HCT116 (cell line): Measurements from ENCODE around the gene SLC25A42.

Experiments
- EGR1 ChIP-seq: IDR thresholded peaks from 2 replicates; pipeline ENCODE4 v1.6.1; 2012; ENCODE audit warnings: low read depth
- POLR2A ChIP-seq: IDR thresholded peaks from 2 replicates; pipeline ENCODE4 v1.7.0; 2011; ENCODE audit warnings: borderline replicate concordance; ENCODE audit not compliant: insufficient read depth, insufficient read length; ENCODE audit errors: extremely low read depth
- POLR2AphosphoS5 ChIP-seq: IDR thresholded peaks from 2 replicates; pipeline ENCODE4 v1.6.1; 2011; ENCODE audit warnings: mild to moderate bottlenecking, low read depth, low read length, moderate library complexity
- RAD21 ChIP-seq: IDR thresholded peaks from 2 replicates; pipeline ENCODE4 v1.6.1; 2012; ENCODE audit warnings: low read depth, mild to moderate bottlenecking
- SP1 ChIP-seq: IDR thresholded peaks from 2 replicates; pipeline ENCODE4 v1.6.1; 2012; ENCODE audit warnings: low read depth
- TCF7L2 ChIP-seq: IDR thresholded peaks from 2 replicates; pipeline ENCODE4 v1.7.0; 2011; ENCODE audit warnings: borderline replicate concordance, inconsistent platforms; ENCODE audit not compliant: insufficient read depth, insufficient read length; ENCODE audit errors: extremely low read depth
- YY1 ChIP-seq: IDR thresholded peaks from 2 replicates; pipeline ENCODE4 v1.6.1; 2011; ENCODE audit warnings: low read length, low read depth, moderate library complexity, mild to moderate bottlenecking; ENCODE audit not compliant: insufficient replicate concordance; ENCODE audit errors: extremely low read depth
- ZFX ChIP-seq: fragments of 450-650 bp; IDR thresholded peaks from 2 replicates; pipeline ENCODE4 v1.6.1; 2017
- TF ChIP-seq, protein P1 (sequence below): IDR thresholded peaks from 2 replicates; pipeline ENCODE4 v1.6.1; 2011; ENCODE audit warnings: mild to moderate bottlenecking, low read length, moderate library complexity; ENCODE audit not compliant: insufficient replicate concordance; ENCODE audit errors: extremely low read depth
- TF ChIP-seq, protein P2 (sequence below), 3 experiments: fragments of 200-600 bp in 1 of 3; sonication (generic) in 1 of 3; IDR thresholded peaks in 2 of 3; conservative IDR thresholded peaks in 1 of 3; 2 replicates each; pipeline ENCODE4 v1.5.1; 2012 to 2017; ENCODE audit warnings: low read depth in 2 of 3, low read length in 2 of 3, antibody characterized with exemption in 1 of 3, borderline replicate concordance in 1 of 3, control low read depth in 1 of 3, mild to moderate bottlenecking in 1 of 3, mixed read lengths in 1 of 3, mixed run types in 1 of 3, moderate library complexity in 1 of 3; ENCODE audit not compliant: insufficient read depth in 1 of 3

- TF ChIP-seq ZFX = no peak
- TF ChIP-seq, protein P1, sequence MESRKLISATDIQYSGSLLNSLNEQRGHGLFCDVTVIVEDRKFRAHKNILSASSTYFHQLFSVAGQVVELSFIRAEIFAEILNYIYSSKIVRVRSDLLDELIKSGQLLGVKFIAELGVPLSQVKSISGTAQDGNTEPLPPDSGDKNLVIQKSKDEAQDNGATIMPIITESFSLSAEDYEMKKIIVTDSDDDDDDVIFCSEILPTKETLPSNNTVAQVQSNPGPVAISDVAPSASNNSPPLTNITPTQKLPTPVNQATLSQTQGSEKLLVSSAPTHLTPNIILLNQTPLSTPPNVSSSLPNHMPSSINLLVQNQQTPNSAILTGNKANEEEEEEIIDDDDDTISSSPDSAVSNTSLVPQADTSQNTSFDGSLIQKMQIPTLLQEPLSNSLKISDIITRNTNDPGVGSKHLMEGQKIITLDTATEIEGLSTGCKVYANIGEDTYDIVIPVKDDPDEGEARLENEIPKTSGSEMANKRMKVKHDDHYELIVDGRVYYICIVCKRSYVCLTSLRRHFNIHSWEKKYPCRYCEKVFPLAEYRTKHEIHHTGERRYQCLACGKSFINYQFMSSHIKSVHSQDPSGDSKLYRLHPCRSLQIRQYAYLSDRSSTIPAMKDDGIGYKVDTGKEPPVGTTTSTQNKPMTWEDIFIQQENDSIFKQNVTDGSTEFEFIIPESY = no peak
- no peak for TF ChIP-seq YY1
- no peak for TF ChIP-seq POLR2A
- TF ChIP-seq, protein P2, sequence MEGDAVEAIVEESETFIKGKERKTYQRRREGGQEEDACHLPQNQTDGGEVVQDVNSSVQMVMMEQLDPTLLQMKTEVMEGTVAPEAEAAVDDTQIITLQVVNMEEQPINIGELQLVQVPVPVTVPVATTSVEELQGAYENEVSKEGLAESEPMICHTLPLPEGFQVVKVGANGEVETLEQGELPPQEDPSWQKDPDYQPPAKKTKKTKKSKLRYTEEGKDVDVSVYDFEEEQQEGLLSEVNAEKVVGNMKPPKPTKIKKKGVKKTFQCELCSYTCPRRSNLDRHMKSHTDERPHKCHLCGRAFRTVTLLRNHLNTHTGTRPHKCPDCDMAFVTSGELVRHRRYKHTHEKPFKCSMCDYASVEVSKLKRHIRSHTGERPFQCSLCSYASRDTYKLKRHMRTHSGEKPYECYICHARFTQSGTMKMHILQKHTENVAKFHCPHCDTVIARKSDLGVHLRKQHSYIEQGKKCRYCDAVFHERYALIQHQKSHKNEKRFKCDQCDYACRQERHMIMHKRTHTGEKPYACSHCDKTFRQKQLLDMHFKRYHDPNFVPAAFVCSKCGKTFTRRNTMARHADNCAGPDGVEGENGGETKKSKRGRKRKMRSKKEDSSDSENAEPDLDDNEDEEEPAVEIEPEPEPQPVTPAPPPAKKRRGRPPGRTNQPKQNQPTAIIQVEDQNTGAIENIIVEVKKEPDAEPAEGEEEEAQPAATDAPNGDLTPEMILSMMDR (IDR thresholded peaks at IDR 0.05 in 2 of 3, conservative IDR thresholded peaks at IDR 0.05 in 1 of 3; ENCODE audit: borderline replicate concordance in 1 of 3, insufficient read depth in 1 of 3, low read depth in 2 of 3, low read length in 2 of 3) = no peak
- no peak for TF ChIP-seq EGR1
- TF ChIP-seq SP1 = no peak
- TF ChIP-seq TCF7L2 = no peak
- no peak for TF ChIP-seq RAD21
- TF ChIP-seq POLR2AphosphoS5 = no peak
Measured at GRCh38 chr19:19057720-19058119, 6.1 kb upstream of the SLC25A42 start.
